Non-pigmented ciliary epithelial cell (primary cell): ENCODE measurements around the gene PTPN11.
"Not testable (repeated sequence)": the region's sequence is repeated elsewhere in the genome, so short reads cannot be mapped to it uniquely, and the experiment has no call there.

Experiments
- DNase-seq: peaks from one replicate; pipeline ENCODE4 v3.0.0-alpha.2; 2010; ENCODE audit warnings: low read depth

The PTPN11 gene

GRCh38 chr12:112448165-112448564, 29.4 kb downstream of the PTPN11 start:
- not testable (repeated sequence) for DNase-seq

GRCh38 chr12:112450725-112451124, 32.0 kb downstream of the PTPN11 start:
- DNase-seq, result no peak

GRCh38 chr12:112456029-112456428, 37.3 kb downstream of the PTPN11 start:
- no peak for DNase-seq

- DNase-seq, result not testable (repeated sequence)
Observed at GRCh38 chr12:112457142-112457541, 38.4 kb downstream of the PTPN11 start.

DNA sequence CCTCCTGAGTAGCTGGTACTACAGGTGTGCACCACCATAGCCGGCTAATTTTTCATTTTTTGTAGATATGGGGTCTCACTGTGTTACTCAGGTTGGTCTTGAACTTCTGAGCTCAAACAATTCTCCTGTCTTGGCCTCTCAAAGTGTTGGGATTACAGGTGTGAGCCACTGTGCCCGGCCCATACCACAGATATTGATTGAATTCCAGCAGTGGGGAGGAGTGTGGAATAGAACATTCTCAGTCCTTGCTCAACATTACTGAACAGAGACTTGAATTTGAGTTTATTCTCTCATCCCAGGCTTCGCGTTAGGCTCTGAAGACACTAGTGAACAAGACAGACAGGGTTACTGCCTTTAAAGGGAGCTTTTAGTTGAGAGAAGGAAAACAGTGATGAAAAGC, 39.6 kb downstream of the PTPN11 start:
- DNase-seq, result no peak

DNA sequence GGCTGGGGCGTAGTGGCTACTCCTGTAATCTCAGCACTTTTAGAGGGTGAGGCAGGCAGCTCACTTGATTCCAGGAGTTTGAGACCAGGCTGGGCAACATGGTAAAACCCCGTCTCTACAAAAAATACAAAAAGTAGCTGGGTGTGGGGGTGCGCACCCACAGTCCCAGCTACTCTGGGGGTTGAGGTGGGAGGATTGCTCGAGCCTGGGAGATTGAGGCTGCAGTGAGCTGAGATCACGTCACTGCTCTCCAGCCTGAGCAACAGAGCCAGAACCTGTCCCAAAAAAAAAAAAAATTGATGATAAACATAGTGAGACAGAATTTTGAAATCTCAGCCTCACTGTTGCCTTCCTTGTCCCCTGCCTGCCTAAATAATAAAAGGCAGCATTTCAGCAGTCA, 40.0 kb downstream of the PTPN11 start:
- no peak for DNase-seq

DNA sequence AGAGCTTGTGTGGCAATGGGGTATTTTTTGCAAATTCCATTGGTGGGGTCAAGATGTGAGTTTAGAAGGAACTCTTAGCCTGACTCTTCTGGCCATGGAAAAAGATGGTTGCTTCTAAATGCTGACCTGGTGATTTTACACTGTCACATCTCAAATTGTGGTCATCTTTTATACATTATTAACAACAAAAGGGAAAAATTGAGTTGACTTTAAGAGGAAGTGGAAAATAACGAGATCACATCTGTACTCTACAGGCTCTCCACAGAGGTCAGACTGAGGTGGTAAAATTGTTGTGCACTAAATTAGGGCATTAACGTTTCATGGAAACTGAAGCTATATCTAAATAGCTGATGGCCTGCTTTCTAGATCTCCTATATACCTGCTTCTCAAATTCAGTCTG, 44.7 kb downstream of the PTPN11 start:
- DNase-seq, result no peak

GRCh38 chr12:112464605-112465004, 45.9 kb downstream of the PTPN11 start:
- DNase-seq, result no peak

- DNase-seq, result no peak
Observed at GRCh38 chr12:112466011-112466422, 47.3 kb downstream of the PTPN11 start.

DNA sequence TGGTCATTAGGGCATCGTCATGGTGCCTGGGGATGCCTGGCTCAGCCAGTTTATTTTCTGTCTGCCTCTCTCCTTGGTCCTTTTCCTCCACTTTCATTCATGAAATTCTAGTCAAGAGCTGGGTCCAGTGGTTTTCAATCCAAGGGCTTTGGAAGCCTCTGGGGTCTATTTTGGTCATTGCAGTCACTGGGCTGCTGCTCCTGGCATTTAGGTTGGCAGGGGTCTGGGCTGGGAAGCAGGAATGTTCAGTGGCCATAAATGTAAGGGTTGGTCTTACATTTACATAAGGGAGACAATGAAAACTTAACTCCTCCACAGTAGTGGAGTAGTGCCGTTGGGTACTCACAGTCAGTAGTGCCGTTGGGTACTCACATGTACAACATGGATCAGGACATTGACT, 48.1 kb downstream of the PTPN11 start:
- no peak for DNase-seq

DNA sequence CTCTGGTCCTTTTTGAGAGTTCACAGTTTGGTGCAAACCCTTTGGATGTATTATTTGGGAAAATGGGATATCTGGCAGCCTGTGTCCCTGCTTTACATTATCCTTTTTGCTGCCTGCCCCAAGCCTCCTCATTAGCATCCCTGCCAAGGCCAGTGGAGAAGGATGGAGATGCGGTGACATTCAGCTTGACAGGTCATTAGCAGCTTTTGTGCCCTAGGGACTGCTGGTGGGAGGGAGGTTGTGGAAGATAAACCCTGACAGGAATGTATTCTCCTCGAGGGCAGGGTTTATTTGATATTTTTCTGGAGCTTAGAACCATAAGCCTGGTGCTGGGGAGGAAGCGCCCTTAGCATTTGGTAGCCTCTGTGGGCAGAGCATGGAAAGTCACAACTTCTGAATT, 49.3 kb downstream of the PTPN11 start:
- no peak for DNase-seq

GRCh38 chr12:112473056-112473455, 54.3 kb downstream of the PTPN11 start:
- no peak for DNase-seq

GRCh38 chr12:112479413-112479812, 60.7 kb downstream of the PTPN11 start:
- DNase-seq, result no peak

- no peak for DNase-seq
Observed at GRCh38 chr12:112480931-112481330, 62.2 kb downstream of the PTPN11 start.

- DNase-seq, result no peak
Observed at GRCh38 chr12:112482733-112483132, 64.0 kb downstream of the PTPN11 start.

GRCh38 chr12:112486361-112486760, 67.6 kb downstream of the PTPN11 start:
- DNase-seq, result no peak

DNA sequence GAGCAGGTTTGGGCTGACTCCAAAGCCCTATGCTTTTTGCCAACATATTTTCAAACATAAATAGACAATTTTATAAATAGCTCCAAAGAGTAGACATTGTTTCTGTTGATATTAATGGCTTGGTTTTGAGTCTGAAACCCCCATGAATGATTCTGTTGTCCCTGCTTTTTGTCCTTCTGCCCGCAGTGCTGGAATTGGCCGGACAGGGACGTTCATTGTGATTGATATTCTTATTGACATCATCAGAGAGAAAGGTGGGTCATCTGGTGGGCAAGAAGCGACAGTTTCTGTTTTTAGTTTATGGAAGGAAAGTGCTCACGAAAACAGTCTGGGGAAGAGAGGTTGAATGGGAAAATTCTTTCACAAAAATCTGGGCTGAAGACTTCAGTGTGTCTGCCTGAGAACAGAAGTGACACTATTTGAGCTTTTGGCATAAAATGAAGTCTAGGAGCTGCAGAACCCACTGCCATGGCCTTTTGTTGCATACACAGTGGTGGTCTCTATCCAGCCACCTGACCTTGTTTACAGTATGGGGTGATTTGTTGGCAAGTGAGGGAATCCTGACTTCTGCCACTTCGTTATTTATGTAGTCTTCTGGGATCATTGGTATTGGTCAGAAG, 69.6 kb downstream of the PTPN11 start:
- no peak for DNase-seq

DNA sequence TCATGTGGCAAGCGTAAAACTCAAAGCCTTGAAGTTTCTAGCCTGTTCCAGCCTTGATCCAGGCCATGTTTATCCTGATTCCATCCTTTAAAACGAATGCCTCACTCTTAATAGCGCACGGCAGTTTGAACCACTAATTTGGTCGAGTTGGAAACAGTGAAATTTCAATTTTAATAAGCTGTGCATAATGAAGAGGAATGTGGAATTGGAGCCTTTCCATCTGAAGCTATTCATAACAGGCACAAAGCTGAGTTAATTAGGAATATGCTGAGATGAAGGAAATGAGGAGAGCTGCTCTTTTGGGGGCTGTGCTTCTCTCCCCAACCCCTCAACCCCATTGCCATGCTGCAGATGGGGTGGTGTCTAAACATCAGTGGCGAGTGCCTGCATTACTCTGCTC, 70.7 kb downstream of the PTPN11 start:
- no peak for DNase-seq

DNA sequence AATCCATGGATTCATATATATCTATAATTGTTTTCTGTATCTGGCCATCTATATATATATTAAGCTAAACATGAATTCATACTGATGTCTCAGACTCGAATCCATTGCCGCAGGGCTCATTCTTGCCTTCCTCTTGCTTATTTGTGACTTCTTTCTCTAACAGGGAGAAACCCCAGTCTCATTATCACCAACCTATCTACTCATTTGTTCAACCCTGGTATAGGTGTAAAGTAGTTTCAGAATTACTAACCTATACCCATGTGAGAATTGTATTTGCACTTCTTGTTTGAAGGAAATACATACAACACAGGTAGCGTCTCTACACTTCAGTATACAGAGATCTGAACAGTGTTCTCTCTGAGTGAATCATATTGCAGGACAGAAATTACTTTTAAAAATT, 77.7 kb downstream of the PTPN11 start:
- no peak for DNase-seq

GRCh38 chr12:112498580-112498979, 79.8 kb downstream of the PTPN11 start:
- DNase-seq, result no peak

- no peak for DNase-seq
Observed at GRCh38 chr12:112503512-112503911, 84.8 kb downstream of the PTPN11 start.

DNA sequence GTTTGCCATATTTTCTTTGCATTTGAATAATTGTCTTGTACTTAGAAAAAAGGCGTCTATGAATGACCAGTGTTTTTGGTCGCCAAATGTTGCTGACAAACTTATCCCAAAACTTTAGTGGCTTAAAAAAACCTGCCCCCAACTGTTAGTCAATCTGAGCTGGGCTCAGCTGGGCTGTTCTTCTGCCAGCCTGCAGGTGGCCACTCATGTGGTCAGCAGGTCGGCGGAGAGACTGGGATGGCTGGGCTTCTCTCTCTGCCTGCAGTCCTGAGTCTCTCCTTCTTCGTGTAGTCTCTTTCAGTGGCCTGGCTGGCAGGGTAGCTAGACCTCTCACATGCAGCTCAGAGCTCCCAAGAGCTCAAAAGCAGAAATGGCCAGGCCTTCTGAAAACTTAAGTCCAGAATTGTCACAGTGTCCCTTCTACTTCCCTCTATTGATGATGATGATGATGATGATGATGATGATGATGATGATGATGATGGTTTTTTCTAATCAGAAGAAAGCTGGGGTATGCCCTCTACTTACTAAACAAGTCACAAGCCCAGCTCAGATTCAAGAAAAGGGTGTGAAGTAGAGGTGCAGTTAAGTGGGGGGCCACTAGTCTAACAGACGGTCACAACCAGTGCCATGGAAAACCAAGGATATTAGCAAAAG, 87.9 kb downstream of the PTPN11 start:
- DNase-seq, result no peak

- no peak for DNase-seq
Observed at GRCh38 chr12:112513471-112513870, 94.7 kb downstream of the PTPN11 start.

- no peak for DNase-seq
Observed at GRCh38 chr12:112514456-112514855, 95.7 kb downstream of the PTPN11 start.
